Measurements from ENCODE around the gene DHRSX.

DHRSX gene

GRCh38 chrX:2434270-2435163, 66.3 kb downstream of the DHRSX start:
- H3K4me3 ChIP-seq: no peak overlapping the region
- no peaks in the 10 kb centered on the region for H3K9me3 ChIP-seq (ENCODE audit: low read depth, low read length)
- DNase-seq (ENCODE audit: low read depth, low spot score): no peak
- TF ChIP-seq FOXP2 (optimal IDR thresholded peaks at IDR 0.05; ENCODE audit: control extremely low read depth, extremely low read length, insufficient read depth): no peak
- TF ChIP-seq POLR2AphosphoS5 (IDR thresholded peaks at IDR 0.05; ENCODE audit: borderline replicate concordance, low read depth, low read length): no peak
- TF ChIP-seq EZH2 (IDR thresholded peaks at IDR 0.05): no peak
- no peaks in the 10 kb centered on the region; the same call in 1 of the 2 replicates for H3K36me3 ChIP-seq (ENCODE audit: insufficient read depth, low read length)
- H3K27ac ChIP-seq: no peak overlapping the region
- H3K9ac ChIP-seq (ENCODE audit: insufficient read length): no peak overlapping the region

GRCh38 chrX:2432298-2432863, 68.4 kb downstream of the DHRSX start:
- TF ChIP-seq POLR2AphosphoS5 (IDR thresholded peaks at IDR 0.05; ENCODE audit: borderline replicate concordance, low read depth, low read length): no peak
- TF ChIP-seq EZH2 (IDR thresholded peaks at IDR 0.05): no peak
- TF ChIP-seq FOXP2 (optimal IDR thresholded peaks at IDR 0.05; ENCODE audit: control extremely low read depth, extremely low read length, insufficient read depth): no peak
- H3K36me3 ChIP-seq (ENCODE audit: insufficient read depth, low read length): no peaks in the 10 kb centered on the region
- H3K9me3 ChIP-seq (ENCODE audit: low read depth, low read length): no peaks in the 10 kb centered on the region
- 0 out of 2 replicates have a peak overlapping the region, but pooled peaks have one; percentile 1 for H3K27ac ChIP-seq
- no peak for DNase-seq (ENCODE audit: low read depth, low spot score)
- H3K4me3 ChIP-seq: no peak overlapping the region
- H3K9ac ChIP-seq (ENCODE audit: insufficient read length): no peak overlapping the region

GRCh38 chrX:2430265-2430825, 70.4 kb downstream of the DHRSX start:
- Histone ChIP-seq H3K9me3 (ENCODE audit: low read depth, low read length) (no peaks in the 10 kb centered on the region), H3K9ac (ENCODE audit: insufficient read length) (no peak overlapping the region), H3K4me3 (no peak overlapping the region), H3K36me3 (ENCODE audit: insufficient read depth, low read length) (no peaks in the 10 kb centered on the region), H3K27ac (no peak overlapping the region)
- no peak for DNase-seq (ENCODE audit: low read depth, low spot score)
- TF ChIP-seq EZH2 (IDR thresholded peaks at IDR 0.05) (no peak), POLR2AphosphoS5 (IDR thresholded peaks at IDR 0.05; ENCODE audit: borderline replicate concordance, low read depth, low read length) (no peak), FOXP2 (optimal IDR thresholded peaks at IDR 0.05; ENCODE audit: control extremely low read depth, extremely low read length, insufficient read depth) (no peak)

- Histone ChIP-seq H3K9ac (ENCODE audit: insufficient read length) (no peak overlapping the region), H3K4me3 (no peak overlapping the region), H3K36me3 (ENCODE audit: insufficient read depth, low read length) (no peaks in the 10 kb centered on the region), H3K27ac (no peak overlapping the region), H3K9me3 (ENCODE audit: low read depth, low read length) (no peaks in the 10 kb centered on the region)
- DNase-seq (ENCODE audit: low read depth, low spot score): no peak
- TF ChIP-seq EZH2 (IDR thresholded peaks at IDR 0.05) (no peak), FOXP2 (optimal IDR thresholded peaks at IDR 0.05; ENCODE audit: control extremely low read depth, extremely low read length, insufficient read depth) (no peak), POLR2AphosphoS5 (IDR thresholded peaks at IDR 0.05; ENCODE audit: borderline replicate concordance, low read depth, low read length) (no peak)
Observed at GRCh38 chrX:2427737-2428136, 73.0 kb downstream of the DHRSX start.

GRCh38 chrX:2427147-2427546, 73.6 kb downstream of the DHRSX start:
- Histone ChIP-seq H3K27ac (no peak overlapping the region), H3K9me3 (ENCODE audit: low read depth, low read length) (no peaks in the 10 kb centered on the region), H3K9ac (ENCODE audit: insufficient read length) (no peak overlapping the region), H3K36me3 (ENCODE audit: insufficient read depth, low read length) (no peaks in the 10 kb centered on the region), H3K4me3 (no peak overlapping the region)
- no peak for DNase-seq (ENCODE audit: low read depth, low spot score)
- TF ChIP-seq POLR2AphosphoS5 (IDR thresholded peaks at IDR 0.05; ENCODE audit: borderline replicate concordance, low read depth, low read length) (no peak), EZH2 (IDR thresholded peaks at IDR 0.05) (no peak), FOXP2 (optimal IDR thresholded peaks at IDR 0.05; ENCODE audit: control extremely low read depth, extremely low read length, insufficient read depth) (no peak)

- no peak for TF ChIP-seq FOXP2 (optimal IDR thresholded peaks at IDR 0.05; ENCODE audit: control extremely low read depth, extremely low read length, insufficient read depth)
- TF ChIP-seq POLR2AphosphoS5 (IDR thresholded peaks at IDR 0.05; ENCODE audit: borderline replicate concordance, low read depth, low read length): no peak
- TF ChIP-seq EZH2 (IDR thresholded peaks at IDR 0.05): no peak
- Histone ChIP-seq H3K27ac (no peak overlapping the region), H3K4me3 (no peak overlapping the region), H3K36me3 (ENCODE audit: insufficient read depth, low read length) (no peaks in the 10 kb centered on the region), H3K9me3 (ENCODE audit: low read depth, low read length) (no peaks in the 10 kb centered on the region), H3K9ac (ENCODE audit: insufficient read length) (no peak overlapping the region)
- no peak for DNase-seq (ENCODE audit: low read depth, low spot score)
Observed at GRCh38 chrX:2426289-2426882, 74.4 kb downstream of the DHRSX start.

GRCh38 chrX:2425286-2426071, 75.3 kb downstream of the DHRSX start:
- Histone ChIP-seq H3K9me3 (ENCODE audit: low read depth, low read length) (no peaks in the 10 kb centered on the region), H3K36me3 (ENCODE audit: insufficient read depth, low read length) (no peaks in the 10 kb centered on the region), H3K4me3 (no peak overlapping the region), H3K9ac (ENCODE audit: insufficient read length) (no peak overlapping the region), H3K27ac (no peak overlapping the region)
- DNase-seq (ENCODE audit: low read depth, low spot score): no peak
- TF ChIP-seq FOXP2 (optimal IDR thresholded peaks at IDR 0.05; ENCODE audit: control extremely low read depth, extremely low read length, insufficient read depth) (no peak), EZH2 (IDR thresholded peaks at IDR 0.05) (no peak), POLR2AphosphoS5 (IDR thresholded peaks at IDR 0.05; ENCODE audit: borderline replicate concordance, low read depth, low read length) (no peak)

Measured in SK-N-MC (cell line).